Neural cell (in vitro differentiated cells): ENCODE measurements around the gene IL9.

Experiments used
- EP300 ChIP-seq: fragments of 450-650 bp; conservative IDR thresholded peaks from 2 replicates; pipeline ENCODE4 v1.6.1; 2014; ENCODE audit warnings: antibody characterized with exemption, mild to moderate bottlenecking, moderate library complexity; ENCODE audit not compliant: poor library complexity, severe bottlenecking
- EZH2 ChIP-seq: fragments of 200-600, 300-800 bp; shearing (Covaris generic), sonication (generic); IDR thresholded peaks from 2 replicates; pipeline ENCODE4 v1.6.1; 2014; ENCODE audit warnings: antibody characterized with exemption, low read length, borderline replicate concordance, mild to moderate bottlenecking; ENCODE audit not compliant: insufficient read depth, poor library complexity, severe bottlenecking
- POLR2AphosphoS5 ChIP-seq: IDR thresholded peaks from 2 replicates; pipeline ENCODE4 v1.6.1; 2012
- RAD21 ChIP-seq: fragments of 450-650 bp; conservative IDR thresholded peaks from 2 replicates; pipeline ENCODE4 v1.6.1; 2014; ENCODE audit warnings: antibody characterized with exemption, mild to moderate bottlenecking, moderate library complexity
- TAF1 ChIP-seq: IDR thresholded peaks from 2 replicates; pipeline ENCODE4 v1.6.1; 2012; ENCODE audit warnings: low read depth
- TF ChIP-seq, protein P1 (sequence below): IDR thresholded peaks from 2 replicates; pipeline ENCODE4 v1.6.1; 2012; ENCODE audit warnings: borderline replicate concordance
- TF ChIP-seq, protein P2 (sequence below): fragments of 450-650 bp; IDR thresholded peaks from 2 replicates; pipeline ENCODE4 v1.5.1; 2014; ENCODE audit warnings: antibody characterized with exemption, mild to moderate bottlenecking, moderate library complexity; ENCODE audit not compliant: poor library complexity, severe bottlenecking

DNA sequence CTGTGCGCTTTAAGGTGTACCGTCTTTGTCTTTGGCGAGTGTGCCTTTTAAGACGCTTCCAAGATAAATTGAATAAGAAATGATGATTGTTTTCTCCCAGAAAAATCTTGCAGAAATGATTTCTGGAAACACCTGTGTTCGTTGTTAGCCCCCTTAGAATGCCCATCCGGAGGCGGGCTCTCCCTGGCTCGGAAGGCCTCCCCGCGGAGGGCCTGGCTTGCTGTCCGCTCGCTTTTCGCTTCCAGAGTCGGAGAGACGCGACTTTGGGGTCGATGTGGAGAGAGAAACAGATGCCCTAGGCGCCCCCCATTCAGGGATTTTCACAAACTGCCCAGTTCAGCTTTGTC is 35.3 kb upstream of the IL9 start:
- no peak for TF ChIP-seq EZH2
- TF ChIP-seq, protein P1, sequence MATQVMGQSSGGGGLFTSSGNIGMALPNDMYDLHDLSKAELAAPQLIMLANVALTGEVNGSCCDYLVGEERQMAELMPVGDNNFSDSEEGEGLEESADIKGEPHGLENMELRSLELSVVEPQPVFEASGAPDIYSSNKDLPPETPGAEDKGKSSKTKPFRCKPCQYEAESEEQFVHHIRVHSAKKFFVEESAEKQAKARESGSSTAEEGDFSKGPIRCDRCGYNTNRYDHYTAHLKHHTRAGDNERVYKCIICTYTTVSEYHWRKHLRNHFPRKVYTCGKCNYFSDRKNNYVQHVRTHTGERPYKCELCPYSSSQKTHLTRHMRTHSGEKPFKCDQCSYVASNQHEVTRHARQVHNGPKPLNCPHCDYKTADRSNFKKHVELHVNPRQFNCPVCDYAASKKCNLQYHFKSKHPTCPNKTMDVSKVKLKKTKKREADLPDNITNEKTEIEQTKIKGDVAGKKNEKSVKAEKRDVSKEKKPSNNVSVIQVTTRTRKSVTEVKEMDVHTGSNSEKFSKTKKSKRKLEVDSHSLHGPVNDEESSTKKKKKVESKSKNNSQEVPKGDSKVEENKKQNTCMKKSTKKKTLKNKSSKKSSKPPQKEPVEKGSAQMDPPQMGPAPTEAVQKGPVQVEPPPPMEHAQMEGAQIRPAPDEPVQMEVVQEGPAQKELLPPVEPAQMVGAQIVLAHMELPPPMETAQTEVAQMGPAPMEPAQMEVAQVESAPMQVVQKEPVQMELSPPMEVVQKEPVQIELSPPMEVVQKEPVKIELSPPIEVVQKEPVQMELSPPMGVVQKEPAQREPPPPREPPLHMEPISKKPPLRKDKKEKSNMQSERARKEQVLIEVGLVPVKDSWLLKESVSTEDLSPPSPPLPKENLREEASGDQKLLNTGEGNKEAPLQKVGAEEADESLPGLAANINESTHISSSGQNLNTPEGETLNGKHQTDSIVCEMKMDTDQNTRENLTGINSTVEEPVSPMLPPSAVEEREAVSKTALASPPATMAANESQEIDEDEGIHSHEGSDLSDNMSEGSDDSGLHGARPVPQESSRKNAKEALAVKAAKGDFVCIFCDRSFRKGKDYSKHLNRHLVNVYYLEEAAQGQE: no peak
- TF ChIP-seq, protein P2, sequence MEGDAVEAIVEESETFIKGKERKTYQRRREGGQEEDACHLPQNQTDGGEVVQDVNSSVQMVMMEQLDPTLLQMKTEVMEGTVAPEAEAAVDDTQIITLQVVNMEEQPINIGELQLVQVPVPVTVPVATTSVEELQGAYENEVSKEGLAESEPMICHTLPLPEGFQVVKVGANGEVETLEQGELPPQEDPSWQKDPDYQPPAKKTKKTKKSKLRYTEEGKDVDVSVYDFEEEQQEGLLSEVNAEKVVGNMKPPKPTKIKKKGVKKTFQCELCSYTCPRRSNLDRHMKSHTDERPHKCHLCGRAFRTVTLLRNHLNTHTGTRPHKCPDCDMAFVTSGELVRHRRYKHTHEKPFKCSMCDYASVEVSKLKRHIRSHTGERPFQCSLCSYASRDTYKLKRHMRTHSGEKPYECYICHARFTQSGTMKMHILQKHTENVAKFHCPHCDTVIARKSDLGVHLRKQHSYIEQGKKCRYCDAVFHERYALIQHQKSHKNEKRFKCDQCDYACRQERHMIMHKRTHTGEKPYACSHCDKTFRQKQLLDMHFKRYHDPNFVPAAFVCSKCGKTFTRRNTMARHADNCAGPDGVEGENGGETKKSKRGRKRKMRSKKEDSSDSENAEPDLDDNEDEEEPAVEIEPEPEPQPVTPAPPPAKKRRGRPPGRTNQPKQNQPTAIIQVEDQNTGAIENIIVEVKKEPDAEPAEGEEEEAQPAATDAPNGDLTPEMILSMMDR: no peak
- no peak for TF ChIP-seq TAF1
- TF ChIP-seq POLR2AphosphoS5: no peak
- TF ChIP-seq EP300: no peak
- no peak for TF ChIP-seq RAD21
